ENCODE measurements around the gene TMUB2. TPM values are rescaled to one million over a fixed set of nuclear protein-coding genes. Genes with fewer than 3 reads are reported as not detected.

TMUB2 gene
- total RNA-seq, 3 donors from 2014 or later (not counting 1 experiment from before 2014, with no cell fraction given) = 40.4 to 48.2 (median 41.0) TPM

- DNase-seq (no peak), ATAC-seq (no peak)
- no peak overlapping the region for H3K27ac ChIP-seq (ENCODE audit: low read length)
- H3K36me3 Mint-ChIP-seq = no peaks in the 10 kb centered on the region
- no peaks in the 10 kb centered on the region for H3K27me3 Mint-ChIP-seq (ENCODE audit: low read depth in 2 of 2)
- TF ChIP-seq CTCF (IDR thresholded peaks at IDR 0.05) = no peak
- H3K9me3 Mint-ChIP-seq = no peaks in the 10 kb centered on the region
- H3K4me1 Mint-ChIP-seq = peaks cover 9 to 13% of the 10 kb centered on the region in 2 donors
- no peak overlapping the region for H3K4me3 ChIP-seq (ENCODE audit: low read length)
- intact Hi-C loops (cut with micrococcal nuclease) = no loop called here
- 85% methylated on average over 5 of the region's 5 CpGs for WGBS (ENCODE audit: insufficient coverage)
- peaks cover 5% of the 10 kb centered on the region for H3K4me1 ChIP-seq (ENCODE audit: control insufficient read depth, insufficient read depth, low read length)
- no peak overlapping the region for H3K27ac Mint-ChIP-seq
- no peaks in the 10 kb centered on the region for H3K9me3 ChIP-seq (ENCODE audit: control insufficient read depth, insufficient read depth, low read length)
- no peaks in the 10 kb centered on the region for H3K27me3 ChIP-seq (ENCODE audit: control insufficient read depth, insufficient read depth, low read length)
- peaks cover 3% of the 10 kb centered on the region for H3K36me3 ChIP-seq (ENCODE audit: control insufficient read depth, insufficient read depth, low read length)
- no peak overlapping the region for H3K4me3 Mint-ChIP-seq
Observed at GRCh38 chr17:44170135-44170498, 16.7 kb upstream of the TMUB2 start.

GRCh38 chr17:44170499-44171201 lies 16.1 kb upstream of the TMUB2 start, which contains the start of gene ASB16:
ASB16 (plus strand) TSS chr17:44170704; CDS start chr17:44170790, 86 bp downstream.
- no peaks in the 10 kb centered on the region for H3K9me3 Mint-ChIP-seq
- H3K4me3 Mint-ChIP-seq = no peak within 1 kb of the TSS
- Histone ChIP-seq H3K36me3 (ENCODE audit: control insufficient read depth, insufficient read depth, low read length) (peaks cover 3% of the 10 kb centered on the region), H3K4me1 (ENCODE audit: control insufficient read depth, insufficient read depth, low read length) (peaks cover 5% of the 10 kb centered on the region), H3K27ac (ENCODE audit: low read length) (no peak within 1 kb of the TSS), H3K4me3 (ENCODE audit: low read length) (no peak within 1 kb of the TSS), H3K27me3 (ENCODE audit: control insufficient read depth, insufficient read depth, low read length) (no peaks in the 10 kb centered on the region), H3K9me3 (ENCODE audit: control insufficient read depth, insufficient read depth, low read length) (no peaks in the 10 kb centered on the region)
- no peaks in the 10 kb centered on the region for H3K36me3 Mint-ChIP-seq
- peaks cover 9 to 13% of the 10 kb centered on the region in 2 donors for H3K4me1 Mint-ChIP-seq
- no peak for DNase-seq
- intact Hi-C loops (cut with micrococcal nuclease) = no loop called here
- 60% methylated on average over 21 of the region's 21 CpGs for WGBS (ENCODE audit: insufficient coverage)
- no peak within 1 kb of the TSS for H3K27ac Mint-ChIP-seq
- ATAC-seq = no peak
- H3K27me3 Mint-ChIP-seq (ENCODE audit: low read depth in 2 of 2) = no peaks in the 10 kb centered on the region
- TF ChIP-seq CTCF (IDR thresholded peaks at IDR 0.05) = no peak

GRCh38 chr17:44171931-44172455 lies 14.8 kb upstream of the TMUB2 start:
- no peak for ATAC-seq
- H3K9me3 Mint-ChIP-seq = no peaks in the 10 kb centered on the region
- no peak overlapping the region for H3K27ac Mint-ChIP-seq
- Histone ChIP-seq H3K4me3 (ENCODE audit: low read length) (no peak overlapping the region), H3K9me3 (ENCODE audit: control insufficient read depth, insufficient read depth, low read length) (no peaks in the 10 kb centered on the region), H3K4me1 (ENCODE audit: control insufficient read depth, insufficient read depth, low read length) (peaks cover 5% of the 10 kb centered on the region), H3K27ac (ENCODE audit: low read length) (no peak overlapping the region), H3K36me3 (ENCODE audit: control insufficient read depth, insufficient read depth, low read length) (peaks cover 3% of the 10 kb centered on the region), H3K27me3 (ENCODE audit: control insufficient read depth, insufficient read depth, low read length) (no peaks in the 10 kb centered on the region)
- no peaks in the 10 kb centered on the region for H3K36me3 Mint-ChIP-seq
- 92% methylated on average over 17 of the region's 17 CpGs for WGBS (ENCODE audit: insufficient coverage)
- no peaks in the 10 kb centered on the region for H3K27me3 Mint-ChIP-seq (ENCODE audit: low read depth in 2 of 2)
- intact Hi-C loops (cut with micrococcal nuclease) = no loop called here
- DNase-seq = no peak
- TF ChIP-seq CTCF (IDR thresholded peaks at IDR 0.05) = no peak
- peaks cover 9 to 13% of the 10 kb centered on the region in 2 donors for H3K4me1 Mint-ChIP-seq
- no peak overlapping the region for H3K4me3 Mint-ChIP-seq

Data from natural killer cell (primary cell).